NT2/D1 (cell line): ENCODE measurements around the gene ID2.

Source experiments
- SUZ12 ChIP-seq: IDR thresholded peaks from 2 replicates; pipeline ENCODE4 v1.6.1; 2011; ENCODE audit not compliant: insufficient read length, insufficient read depth; ENCODE audit errors: extremely low read depth
- ZNF274 ChIP-seq: IDR thresholded peaks from 2 replicates; pipeline ENCODE4 v1.6.1; 2011; ENCODE audit warnings: mild to moderate bottlenecking, low read depth, low read length

DNA sequence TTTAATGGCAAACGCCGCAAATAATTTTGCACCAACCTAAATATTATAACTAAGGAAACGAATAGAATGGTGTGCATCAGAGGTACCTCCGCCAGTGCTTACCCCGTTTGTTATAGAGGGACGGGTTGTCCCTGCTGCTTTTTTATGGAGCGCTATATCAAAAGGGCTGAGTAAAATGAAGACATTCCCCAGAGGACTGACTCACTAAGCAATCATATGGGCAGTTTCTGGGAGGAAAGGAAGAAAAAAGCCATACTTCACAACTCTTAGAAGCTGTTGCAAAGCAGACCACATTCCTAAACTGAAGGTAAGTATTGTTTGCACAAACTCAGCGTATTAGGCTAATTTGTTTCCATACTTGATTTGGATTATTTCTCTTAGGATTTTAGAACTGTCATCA lies 12.9 kb downstream of the ID2 start:
- no peak for TF ChIP-seq SUZ12
- TF ChIP-seq ZNF274: no peak
